ENCODE measurements around the gene AGMO. TPM values are rescaled to one million over a fixed set of nuclear protein-coding genes. Genes with fewer than 3 reads are reported as not detected.
A peak's percentile ranks its signal among the peaks of the same experiment; 100 is the strongest.

The AGMO gene
- total and polyA plus RNA-seq, 2 donors from 2014 or later, result 1.4 to 4.5 TPM

- no peaks in the 10 kb centered on the region for H3K4me1 ChIP-seq (ENCODE audit: control insufficient read depth in 2 of 3, insufficient read depth in 2 of 3, low read depth in 1 of 3, low read length in 3 of 3)
- no peak for TF ChIP-seq CTCF (IDR thresholded peaks at IDR 0.05; ENCODE audit: borderline replicate concordance, extremely low read depth, insufficient read depth)
- intact Hi-C loops (cut with DNase I), result no loop called here
- FAIRE-seq, result no peak
- H3K9me3 ChIP-seq (ENCODE audit: control insufficient read depth in 2 of 3, insufficient read depth in 1 of 3, low read length in 3 of 3), result no peaks in the 10 kb centered on the region
- H3K36me3 ChIP-seq (ENCODE audit: control insufficient read depth in 2 of 3, insufficient read depth in 3 of 3, low read length in 3 of 3), result no peaks in the 10 kb centered on the region
- no peak overlapping the region for H3K9ac ChIP-seq (ENCODE audit: low read length in 3 of 3)
- no peak overlapping the region for H3K27ac ChIP-seq (ENCODE audit: low read depth in 2 of 2, low read length in 2 of 2)
- peak in 1 of 5 donors; percentile 31 for DNase-seq
- no peak overlapping the region for H3K4me3 ChIP-seq (ENCODE audit: low read length in 3 of 3)
- no peaks in the 10 kb centered on the region for H3K27me3 ChIP-seq (ENCODE audit: control insufficient read depth, insufficient read depth, low read length)
Measured at GRCh38 chr7:15332956-15333355, 228.9 kb downstream of the AGMO start.

GRCh38 chr7:15330943-15331342 lies 230.9 kb downstream of the AGMO start:
- intact Hi-C loops (cut with DNase I), result no loop called here
- Histone ChIP-seq H3K27me3 (ENCODE audit: control insufficient read depth, insufficient read depth, low read length) (no peaks in the 10 kb centered on the region), H3K27ac (ENCODE audit: low read depth in 2 of 2, low read length in 2 of 2) (no peak overlapping the region), H3K9ac (ENCODE audit: low read length in 3 of 3) (no peak overlapping the region), H3K36me3 (ENCODE audit: control insufficient read depth in 2 of 3, insufficient read depth in 3 of 3, low read length in 3 of 3) (no peaks in the 10 kb centered on the region), H3K9me3 (ENCODE audit: control insufficient read depth in 2 of 3, insufficient read depth in 1 of 3, low read length in 3 of 3) (no peaks in the 10 kb centered on the region), H3K4me3 (ENCODE audit: low read length in 3 of 3) (no peak overlapping the region), H3K4me1 (ENCODE audit: control insufficient read depth in 2 of 3, insufficient read depth in 2 of 3, low read depth in 1 of 3, low read length in 3 of 3) (no peaks in the 10 kb centered on the region)
- TF ChIP-seq CTCF (IDR thresholded peaks at IDR 0.05; ENCODE audit: borderline replicate concordance, extremely low read depth, insufficient read depth), result no peak
- DNase-seq (peak in 1 of 5 donors; percentile 17), FAIRE-seq (no peak)

- Histone ChIP-seq H3K27ac (ENCODE audit: low read depth in 2 of 2, low read length in 2 of 2) (no peak overlapping the region), H3K9ac (ENCODE audit: low read length in 3 of 3) (no peak overlapping the region), H3K4me3 (ENCODE audit: low read length in 3 of 3) (no peak overlapping the region), H3K36me3 (ENCODE audit: control insufficient read depth in 2 of 3, insufficient read depth in 3 of 3, low read length in 3 of 3) (no peaks in the 10 kb centered on the region), H3K4me1 (ENCODE audit: control insufficient read depth in 2 of 3, insufficient read depth in 2 of 3, low read depth in 1 of 3, low read length in 3 of 3) (no peaks in the 10 kb centered on the region), H3K9me3 (ENCODE audit: control insufficient read depth in 2 of 3, insufficient read depth in 1 of 3, low read length in 3 of 3) (no peaks in the 10 kb centered on the region), H3K27me3 (ENCODE audit: control insufficient read depth, insufficient read depth, low read length) (no peaks in the 10 kb centered on the region)
- DNase-seq (no peak), FAIRE-seq (no peak)
- TF ChIP-seq CTCF (IDR thresholded peaks at IDR 0.05; ENCODE audit: borderline replicate concordance, extremely low read depth, insufficient read depth), result no peak
- intact Hi-C loops (cut with DNase I), result no loop called here
Measured at GRCh38 chr7:15327001-15327400, 234.8 kb downstream of the AGMO start.

GRCh38 chr7:15326044-15326644 lies 235.7 kb downstream of the AGMO start:
- Histone ChIP-seq H3K4me3 (ENCODE audit: low read length in 3 of 3) (no peak overlapping the region), H3K4me1 (ENCODE audit: control insufficient read depth in 2 of 3, insufficient read depth in 2 of 3, low read depth in 1 of 3, low read length in 3 of 3) (no peaks in the 10 kb centered on the region), H3K36me3 (ENCODE audit: control insufficient read depth in 2 of 3, insufficient read depth in 3 of 3, low read length in 3 of 3) (no peaks in the 10 kb centered on the region), H3K27ac (ENCODE audit: low read depth in 2 of 2, low read length in 2 of 2) (no peak overlapping the region), H3K27me3 (ENCODE audit: control insufficient read depth, insufficient read depth, low read length) (no peaks in the 10 kb centered on the region), H3K9me3 (ENCODE audit: control insufficient read depth in 2 of 3, insufficient read depth in 1 of 3, low read length in 3 of 3) (no peaks in the 10 kb centered on the region), H3K9ac (ENCODE audit: low read length in 3 of 3) (no peak overlapping the region)
- peak; percentile 29 for FAIRE-seq
- DNase-seq, result peak in 2 of 5 donors; percentile 46 to 49
- intact Hi-C loops (cut with DNase I), result no loop called here
- no peak for TF ChIP-seq CTCF (IDR thresholded peaks at IDR 0.05; ENCODE audit: borderline replicate concordance, extremely low read depth, insufficient read depth)

All from kidney (tissue), 14 donors.